ENCODE results near the gene CTXN3. TPM values are rescaled to one million over a fixed set of nuclear protein-coding genes. Genes with fewer than 3 reads are reported as not detected.

CTXN3 gene
- total RNA-seq, 1 donor from 2014 or later: 5.4 TPM

GRCh38 chr5:127602481-127602880 lies 46.4 kb upstream of the CTXN3 start:
- H3K4me3 Mint-ChIP-seq (ENCODE audit: unreplicated experiment): no peak overlapping the region
- H3K27ac Mint-ChIP-seq (ENCODE audit: unreplicated experiment): no peak overlapping the region
- peaks cover 24% of the 10 kb centered on the region for H3K4me1 Mint-ChIP-seq (ENCODE audit: unreplicated experiment)
- no peak for DNase-seq (ENCODE audit: low spot score)
- no peaks in the 10 kb centered on the region for H3K36me3 Mint-ChIP-seq (ENCODE audit: low read depth, unreplicated experiment)
- TF ChIP-seq CTCF (IDR thresholded peaks at IDR 0.05; ENCODE audit: unreplicated experiment): no peak
- H3K27me3 Mint-ChIP-seq (ENCODE audit: unreplicated experiment): peaks cover 3% of the 10 kb centered on the region
- H3K9me3 Mint-ChIP-seq (ENCODE audit: unreplicated experiment): no peaks in the 10 kb centered on the region

- Mint-ChIP-seq H3K36me3 (ENCODE audit: low read depth, unreplicated experiment) (no peaks in the 10 kb centered on the region), H3K27ac (ENCODE audit: unreplicated experiment) (no peak overlapping the region), H3K4me3 (ENCODE audit: unreplicated experiment) (no peak overlapping the region), H3K4me1 (ENCODE audit: unreplicated experiment) (peaks cover 22% of the 10 kb centered on the region), H3K9me3 (ENCODE audit: unreplicated experiment) (no peaks in the 10 kb centered on the region), H3K27me3 (ENCODE audit: unreplicated experiment) (peaks cover 3% of the 10 kb centered on the region)
- DNase-seq (ENCODE audit: low spot score): no peak
- TF ChIP-seq CTCF (IDR thresholded peaks at IDR 0.05; ENCODE audit: unreplicated experiment): no peak
Measured at GRCh38 chr5:127602896-127603844, 45.7 kb upstream of the CTXN3 start.

GRCh38 chr5:127608077-127608660 lies 40.7 kb upstream of the CTXN3 start:
- no peaks in the 10 kb centered on the region for H3K36me3 Mint-ChIP-seq (ENCODE audit: low read depth, unreplicated experiment)
- H3K27ac Mint-ChIP-seq (ENCODE audit: unreplicated experiment): peak overlapping the region; percentile 87
- DNase-seq (ENCODE audit: low spot score): no peak
- H3K27me3 Mint-ChIP-seq (ENCODE audit: unreplicated experiment): no peaks in the 10 kb centered on the region
- no peaks in the 10 kb centered on the region for H3K9me3 Mint-ChIP-seq (ENCODE audit: unreplicated experiment)
- no peak for TF ChIP-seq CTCF (IDR thresholded peaks at IDR 0.05; ENCODE audit: unreplicated experiment)
- no peak overlapping the region for H3K4me3 Mint-ChIP-seq (ENCODE audit: unreplicated experiment)
- peaks cover 41% of the 10 kb centered on the region for H3K4me1 Mint-ChIP-seq (ENCODE audit: unreplicated experiment)

GRCh38 chr5:127609011-127609410 lies 39.9 kb upstream of the CTXN3 start:
- no peak for TF ChIP-seq CTCF (IDR thresholded peaks at IDR 0.05; ENCODE audit: unreplicated experiment)
- Mint-ChIP-seq H3K4me3 (ENCODE audit: unreplicated experiment) (no peak overlapping the region), H3K27ac (ENCODE audit: unreplicated experiment) (peak overlapping the region; percentile 87), H3K27me3 (ENCODE audit: unreplicated experiment) (no peaks in the 10 kb centered on the region), H3K9me3 (ENCODE audit: unreplicated experiment) (no peaks in the 10 kb centered on the region), H3K36me3 (ENCODE audit: low read depth, unreplicated experiment) (no peaks in the 10 kb centered on the region), H3K4me1 (ENCODE audit: unreplicated experiment) (peaks cover 36% of the 10 kb centered on the region)
- DNase-seq (ENCODE audit: low spot score): peak; percentile 7

- Mint-ChIP-seq H3K27me3 (ENCODE audit: unreplicated experiment) (no peaks in the 10 kb centered on the region), H3K36me3 (ENCODE audit: low read depth, unreplicated experiment) (no peaks in the 10 kb centered on the region), H3K9me3 (ENCODE audit: unreplicated experiment) (no peaks in the 10 kb centered on the region), H3K4me3 (ENCODE audit: unreplicated experiment) (no peak overlapping the region), H3K4me1 (ENCODE audit: unreplicated experiment) (peaks cover 33% of the 10 kb centered on the region), H3K27ac (ENCODE audit: unreplicated experiment) (peak overlapping the region; percentile 81)
- TF ChIP-seq CTCF (IDR thresholded peaks at IDR 0.05; ENCODE audit: unreplicated experiment): no peak
- DNase-seq (ENCODE audit: low spot score): no peak
Measured at GRCh38 chr5:127609957-127610356, 38.9 kb upstream of the CTXN3 start.

Data from endothelial cell (in vitro differentiated cells).